CD4-positive, alpha-beta memory T cell (primary cell): Measurements from ENCODE around the gene CSE1L. TPM values are rescaled to one million over a fixed set of nuclear protein-coding genes. Genes with fewer than 3 reads are reported as not detected.
"Not testable (repeated sequence)": the region's sequence is repeated elsewhere in the genome, so short reads cannot be mapped to it uniquely, and the experiment has no call there.

Experiments used
- CTCF ChIA-PET: fragments of 350-600 bp; sonication (Branson Sonifier 250); formaldehyde crosslinking; loops from one replicate; lab custom pipeline; 2021; ENCODE audit warnings: inconsistent platforms; ENCODE audit not compliant: partially characterized antibody; lab: Charles Lee
- POLR2A ChIA-PET: fragments of 350-600 bp; sonication (Branson Sonifier 250); formaldehyde crosslinking; loops from one replicate; lab custom pipeline; 2021; ENCODE audit not compliant: partially characterized antibody; lab: Charles Lee
- DNase-seq, 5 donors: peaks; one replicate each; pipeline versions ENCODE4 v3.0.0 to v3.0.0-alpha.2; 2020 to 2022; ENCODE audit warnings: mixed read lengths in 1 of 5
- H3K27ac ChIP-seq: one replicate; pipeline ENCODE4 v1.7.0; 2013; ENCODE audit warnings: low read depth, low read length
- H3K27me3 ChIP-seq: 2 replicates; pipeline ENCODE4 v1.7.0; 2013; ENCODE audit warnings: mild to moderate bottlenecking, low read length, moderate library complexity; ENCODE audit not compliant: insufficient read depth
- H3K36me3 ChIP-seq: 2 replicates; pipeline ENCODE4 v1.7.0; 2013; ENCODE audit warnings: mild to moderate bottlenecking, low read length, moderate library complexity; ENCODE audit not compliant: insufficient read depth
- H3K4me1 ChIP-seq: 2 replicates; pipeline ENCODE4 v1.7.0; 2013; ENCODE audit warnings: mild to moderate bottlenecking, low read length, moderate library complexity; ENCODE audit not compliant: insufficient read depth
- H3K4me3 ChIP-seq, 2 donors: one replicate each; pipeline ENCODE4 v1.7.0; 2013; ENCODE audit warnings: low read length in 2 of 2, mild to moderate bottlenecking in 1 of 2
- H3K9me3 ChIP-seq, 2 donors: one replicate each; pipeline ENCODE4 v1.7.0; 2013; ENCODE audit warnings: low read length in 2 of 2, control low read depth in 1 of 2; ENCODE audit not compliant: control insufficient read depth in 1 of 2
- H3K27ac Mint-ChIP-seq, 7 donors: one replicate each; pipeline ENCODE4 v1.8.0; 2020 to 2021; ENCODE audit warnings: mixed read lengths in 7 of 7, mild to moderate bottlenecking in 6 of 7, inconsistent platforms in 3 of 7, moderate library complexity in 3 of 7
- H3K27me3 Mint-ChIP-seq, 2 donors: one replicate each; pipeline ENCODE4 v1.8.0; 2020 to 2021; ENCODE audit warnings: mixed read lengths in 2 of 2
- H3K36me3 Mint-ChIP-seq, 2 donors: one replicate each; pipeline ENCODE4 v1.8.0; 2020 to 2021; ENCODE audit warnings: mixed read lengths in 2 of 2, inconsistent platforms in 1 of 2, mild to moderate bottlenecking in 1 of 2
- H3K4me1 Mint-ChIP-seq, 4 donors: one replicate each; pipeline ENCODE4 v1.8.0; 2020 to 2021; ENCODE audit warnings: mixed read lengths in 4 of 4, mild to moderate bottlenecking in 1 of 4
- H3K4me3 Mint-ChIP-seq, 8 donors: one replicate each; pipeline ENCODE4 v1.8.0; 2020 to 2021; ENCODE audit warnings: mixed read lengths in 8 of 8, mild to moderate bottlenecking in 7 of 8, moderate library complexity in 6 of 8, inconsistent platforms in 3 of 8
- H3K9me3 Mint-ChIP-seq, 8 donors: one replicate each; pipeline ENCODE4 v1.8.0; 2020 to 2021; ENCODE audit warnings: mixed read lengths in 8 of 8, mild to moderate bottlenecking in 5 of 8, inconsistent platforms in 3 of 8, moderate library complexity in 1 of 8
- intact Hi-C: fragments of 100-400 bp; cut with micrococcal nuclease; formaldehyde crosslinking; loops from one replicate; pipeline ENCODE4 v1.15.1; 2023
- polyA plus RNA-seq, 2 donors: library from polyadenylated mRNA; unstranded; fragments of 300-500 nt; fragmentation: Illumina TruSeq; gene quantifications; one replicate each; pipeline ENCODE4 v1.2.3, GENCODE V29; 2021
- total RNA-seq, 2 experiments: library from RNA; stranded (reverse); gene quantifications; one replicate each; pipeline ENCODE4 v1.2.3, GENCODE V29; 2021

CSE1L gene
- total and polyA plus RNA-seq, 4 experiments from 2014 or later: 24.1 to 45.8 (median 40.9) TPM

- ChIA-PET POLR2A (interaction anchor here (1.1 kb wide), 1 partner anchor 17 kb away, joined by 3 read pairs; the partner anchor contains the start of gene CSE1L), CTCF (interaction anchor here (0.9 to 1.4 kb wide), 2 partner anchors 15 to 43 kb away, joined by 3 read pairs; no protein-coding TSS in a partner anchor)
- Histone ChIP-seq H3K27me3 (no peaks in the 10 kb centered on the region), H3K9me3 (no peaks in the 10 kb centered on the region), H3K4me1 (no peaks in the 10 kb centered on the region), H3K36me3 (peaks cover 38% of the 10 kb centered on the region), H3K4me3 (no peak overlapping the region), H3K27ac (no peak overlapping the region)
- Mint-ChIP-seq H3K9me3 (no peaks in the 10 kb centered on the region), H3K4me1 (peaks cover 2 to 6% (median 5%) of the 10 kb centered on the region in 4 donors), H3K4me3 (no peak overlapping the region), H3K36me3 (peaks cover 18 to 51% of the 10 kb centered on the region in 2 donors), H3K27me3 (no peaks in the 10 kb centered on the region), H3K27ac (peak overlapping the region in 1 of 7 donors; percentile 37)
- intact Hi-C loops: no loop called here
- DNase-seq: no peak
Observed at GRCh38 chr20:49063279-49063678, 17.2 kb downstream of the CSE1L start.

DNA sequence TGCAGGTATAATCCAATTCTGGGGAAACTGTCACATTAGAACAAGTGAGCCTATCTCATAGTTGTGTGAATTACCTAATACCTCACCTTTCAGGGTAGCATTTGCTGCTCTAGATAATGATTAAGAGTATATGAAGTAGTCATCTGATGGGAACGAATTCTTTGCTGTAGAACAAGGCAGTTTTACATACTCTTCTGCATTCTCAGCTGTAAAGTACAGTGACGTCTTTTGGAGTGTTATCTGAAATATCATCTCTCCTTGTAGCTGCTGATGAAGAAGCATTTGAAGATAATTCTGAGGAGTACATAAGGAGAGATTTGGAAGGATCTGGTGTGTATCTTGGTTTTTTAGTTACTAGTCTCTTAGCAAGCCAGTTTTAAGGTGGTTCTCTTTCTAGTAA lies 28.4 kb downstream of the CSE1L start:
- peak overlapping the region in 3 of 7 donors; percentile 13 to 84 (median 50) for H3K27ac Mint-ChIP-seq
- intact Hi-C loops: no loop called here
- H3K36me3 ChIP-seq: peaks cover 57% of the 10 kb centered on the region

DNA sequence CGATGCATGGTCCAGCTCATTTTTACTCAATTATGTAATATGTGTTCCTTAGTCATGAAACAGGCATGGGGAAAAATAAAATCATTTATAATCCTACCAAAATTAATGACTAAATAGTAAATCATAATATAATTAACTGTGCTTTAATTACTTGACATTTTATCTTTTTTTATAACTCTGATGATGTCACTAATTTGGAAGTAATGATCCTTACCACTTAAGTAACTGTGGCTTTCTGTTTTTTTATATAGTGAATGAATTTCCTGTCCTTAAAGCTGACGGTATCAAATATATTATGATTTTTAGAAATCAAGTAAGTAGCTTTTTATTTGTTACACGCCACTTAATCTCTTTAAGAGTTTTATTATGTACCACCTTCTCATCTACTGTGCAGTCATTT lies 32.2 kb downstream of the CSE1L start:
- peaks cover 23 to 69% of the 10 kb centered on the region in 2 donors for H3K36me3 Mint-ChIP-seq
- no peak overlapping the region for H3K4me3 Mint-ChIP-seq
- ChIA-PET POLR2A (no interaction called here), CTCF (interaction anchor here (0.9 to 1.0 kb wide), 2 partner anchors 15 to 54 kb away, joined by 3 read pairs; no protein-coding TSS in a partner anchor)
- H3K9me3 ChIP-seq: no peaks in the 10 kb centered on the region
- H3K27ac ChIP-seq: no peak overlapping the region
- H3K27me3 ChIP-seq: no peaks in the 10 kb centered on the region
- H3K27ac Mint-ChIP-seq: no peak overlapping the region
- intact Hi-C loops: no loop called here
- no peaks in the 10 kb centered on the region for H3K9me3 Mint-ChIP-seq
- H3K4me3 ChIP-seq: no peak overlapping the region
- H3K4me1 ChIP-seq: no peaks in the 10 kb centered on the region
- no peak for DNase-seq
- peaks cover 32% of the 10 kb centered on the region for H3K36me3 ChIP-seq
- no peaks in the 10 kb centered on the region for H3K27me3 Mint-ChIP-seq
- peaks cover 0 to 6% (median 0%) of the 10 kb centered on the region in 4 donors for H3K4me1 Mint-ChIP-seq

More for the DNA sequence above, 28.4 kb downstream of the CSE1L start:
- Histone ChIP-seq H3K27ac (no peak overlapping the region), H3K4me3 (no peak overlapping the region), H3K4me1 (no peaks in the 10 kb centered on the region), H3K9me3 (no peaks in the 10 kb centered on the region), H3K27me3 (no peaks in the 10 kb centered on the region)
- Mint-ChIP-seq H3K4me1 (peaks cover 0 to 9% (median 0%) of the 10 kb centered on the region in 4 donors), H3K36me3 (peaks cover 24 to 60% of the 10 kb centered on the region in 2 donors), H3K4me3 (no peak overlapping the region), H3K27me3 (no peaks in the 10 kb centered on the region), H3K9me3 (no peaks in the 10 kb centered on the region)
- POLR2A ChIA-PET: interaction anchor here (1.1 kb wide), 1 partner anchor 28 kb away, joined by 3 read pairs; the partner anchor contains the start of gene CSE1L
- CTCF ChIA-PET: no interaction called here
- DNase-seq: no peak

- intact Hi-C loops, H3K9me3 ChIP-seq, H3K27ac Mint-ChIP-seq, H3K27ac ChIP-seq, H3K4me3 ChIP-seq, H3K4me3 Mint-ChIP-seq, H3K9me3 Mint-ChIP-seq, H3K4me1 Mint-ChIP-seq, H3K4me1 ChIP-seq, DNase-seq, H3K27me3 Mint-ChIP-seq, POLR2A ChIA-PET, H3K27me3 ChIP-seq: not testable (repeated sequence)
- H3K36me3 ChIP-seq: peaks cover 50% of the 10 kb centered on the region
- H3K36me3 Mint-ChIP-seq: peaks cover 41 to 69% of the 10 kb centered on the region in 2 donors
- CTCF ChIA-PET: interaction anchor here (1.4 kb wide), 1 partner anchor 36 kb away, joined by 4 read pairs; no protein-coding TSS in a partner anchor
Observed at GRCh38 chr20:49082295-49082694, 36.2 kb downstream of the CSE1L start.

DNA sequence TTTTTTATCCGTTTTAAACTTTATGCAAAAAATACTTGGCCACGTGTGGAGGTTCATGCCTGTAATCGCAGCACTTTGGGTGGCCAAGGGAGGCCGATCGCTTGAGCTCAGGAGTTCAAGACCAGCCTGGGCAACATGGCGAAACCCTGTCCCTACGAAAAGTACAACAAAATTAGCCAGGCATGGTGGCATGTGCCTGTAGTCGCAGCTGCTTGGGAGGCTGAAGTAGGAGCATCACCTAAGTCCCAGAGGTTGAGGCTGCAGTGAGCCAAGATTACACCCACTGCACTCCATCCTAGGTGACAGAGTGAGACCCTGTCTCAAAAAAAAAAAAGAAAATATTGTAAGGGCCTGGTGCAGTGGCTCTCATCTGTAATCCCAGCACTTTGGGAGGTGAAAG lies 45.0 kb downstream of the CSE1L start:
- Mint-ChIP-seq H3K27ac (peak overlapping the region in 1 of 7 donors; percentile 19), H3K27me3 (no peaks in the 10 kb centered on the region), H3K9me3 (no peaks in the 10 kb centered on the region), H3K4me1 (no peaks in the 10 kb centered on the region), H3K4me3 (no peak overlapping the region), H3K36me3 (peaks cover 56 to 80% of the 10 kb centered on the region in 2 donors)
- CTCF ChIA-PET: no interaction called here
- intact Hi-C loops: no loop called here
- DNase-seq: no peak
- peaks cover 76% of the 10 kb centered on the region for H3K36me3 ChIP-seq
- POLR2A ChIA-PET: no interaction called here
- no peaks in the 10 kb centered on the region for H3K27me3 ChIP-seq
- no peak overlapping the region for H3K4me3 ChIP-seq
- H3K9me3 ChIP-seq: no peaks in the 10 kb centered on the region
- no peaks in the 10 kb centered on the region for H3K4me1 ChIP-seq
- no peak overlapping the region for H3K27ac ChIP-seq

DNA sequence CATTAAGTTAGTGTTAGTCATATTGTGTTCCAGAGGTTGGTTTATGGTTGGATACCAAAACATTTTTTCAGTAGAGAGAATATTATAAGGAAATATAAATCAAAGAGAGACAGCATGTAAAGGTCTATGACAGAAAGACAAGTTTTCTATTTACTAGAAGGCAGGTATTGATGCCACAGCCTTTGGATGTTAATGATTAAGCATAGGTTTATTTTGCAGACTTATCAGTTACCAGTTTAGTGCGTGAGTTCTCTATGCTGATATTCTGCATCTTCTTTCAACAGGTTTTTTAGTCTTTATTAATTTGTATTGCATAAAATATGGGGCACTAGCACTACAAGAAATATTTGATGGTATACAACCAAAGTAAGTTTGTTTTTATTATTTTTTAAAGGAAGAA lies 45.6 kb downstream of the CSE1L start:
- DNase-seq: no peak
- peak overlapping the region in 2 of 7 donors; percentile 36 to 63 for H3K27ac Mint-ChIP-seq
- no peak overlapping the region for H3K4me3 Mint-ChIP-seq
- no peaks in the 10 kb centered on the region for H3K4me1 ChIP-seq
- H3K27me3 ChIP-seq: no peaks in the 10 kb centered on the region
- no peaks in the 10 kb centered on the region for H3K9me3 Mint-ChIP-seq
- H3K9me3 ChIP-seq: no peaks in the 10 kb centered on the region
- CTCF ChIA-PET: no interaction called here
- no peak overlapping the region for H3K27ac ChIP-seq
- H3K4me1 Mint-ChIP-seq: no peaks in the 10 kb centered on the region
- no peaks in the 10 kb centered on the region for H3K27me3 Mint-ChIP-seq
- intact Hi-C loops: no loop called here
- H3K36me3 Mint-ChIP-seq: peaks cover 52 to 82% of the 10 kb centered on the region in 2 donors
- H3K36me3 ChIP-seq: peaks cover 76% of the 10 kb centered on the region
- H3K4me3 ChIP-seq: no peak overlapping the region
- POLR2A ChIA-PET: no interaction called here

- H3K36me3 Mint-ChIP-seq: peaks cover 51 to 74% of the 10 kb centered on the region in 2 donors
- intact Hi-C loops: no loop called here
- no peaks in the 10 kb centered on the region for H3K9me3 Mint-ChIP-seq
- Histone ChIP-seq H3K9me3 (no peaks in the 10 kb centered on the region), H3K36me3 (peaks cover 38% of the 10 kb centered on the region), H3K4me3 (no peak overlapping the region), H3K4me1 (no peaks in the 10 kb centered on the region), H3K27ac (no peak overlapping the region), H3K27me3 (no peaks in the 10 kb centered on the region)
- DNase-seq: no peak
- H3K4me1 Mint-ChIP-seq: peaks cover 6 to 12% (median 9%) of the 10 kb centered on the region in 4 donors
- ChIA-PET POLR2A (no interaction called here), CTCF (no interaction called here)
- no peak overlapping the region for H3K4me3 Mint-ChIP-seq
- no peaks in the 10 kb centered on the region for H3K27me3 Mint-ChIP-seq
- peak overlapping the region in 1 of 7 donors; percentile 13 for H3K27ac Mint-ChIP-seq
Observed at GRCh38 chr20:49096203-49096730, 50.2 kb downstream of the CSE1L start.
